Pons (tissue), 1 donor: ENCODE measurements around the gene OR2T11.
A peak's percentile ranks its signal among the peaks of the same experiment; 100 is the strongest.
"Not testable (repeated sequence)": the region's sequence is repeated elsewhere in the genome, so short reads cannot be mapped to it uniquely, and the experiment has no call there.

Experiments used
- DNase-seq: peaks from one replicate; pipeline ENCODE4 v3.0.0-alpha.2; 2016; ENCODE audit warnings: low spot score

Gene OR2T11, protein sequence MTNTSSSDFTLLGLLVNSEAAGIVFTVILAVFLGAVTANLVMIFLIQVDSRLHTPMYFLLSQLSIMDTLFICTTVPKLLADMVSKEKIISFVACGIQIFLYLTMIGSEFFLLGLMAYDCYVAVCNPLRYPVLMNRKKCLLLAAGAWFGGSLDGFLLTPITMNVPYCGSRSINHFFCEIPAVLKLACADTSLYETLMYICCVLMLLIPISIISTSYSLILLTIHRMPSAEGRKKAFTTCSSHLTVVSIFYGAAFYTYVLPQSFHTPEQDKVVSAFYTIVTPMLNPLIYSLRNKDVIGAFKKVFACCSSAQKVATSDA

DNA sequence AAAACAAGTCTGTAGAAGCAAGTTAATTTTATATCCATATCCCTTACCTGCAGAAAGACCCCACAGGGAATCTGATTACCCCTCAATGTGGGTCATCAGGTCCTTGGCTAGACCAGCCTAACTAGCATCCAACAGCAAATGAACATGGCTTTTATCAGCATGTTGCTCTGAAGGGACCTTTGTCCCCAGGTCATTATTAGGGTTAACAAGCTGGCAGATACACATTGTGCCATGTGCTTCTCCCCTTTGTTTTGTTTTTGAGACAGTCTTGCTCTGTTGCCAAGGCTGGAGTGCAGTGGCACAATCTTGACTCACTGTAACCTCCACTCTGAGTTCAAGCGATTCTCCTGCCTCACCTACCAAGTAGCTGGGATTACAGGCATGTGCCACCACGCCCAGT, at the start of gene OR2T11:
OR2T11 (minus strand) TSS at position 101 of the 400 bp plus-strand sequence. CDS start 7,963 bp downstream, outside the sequence.
- not testable (repeated sequence) for DNase-seq

DNA sequence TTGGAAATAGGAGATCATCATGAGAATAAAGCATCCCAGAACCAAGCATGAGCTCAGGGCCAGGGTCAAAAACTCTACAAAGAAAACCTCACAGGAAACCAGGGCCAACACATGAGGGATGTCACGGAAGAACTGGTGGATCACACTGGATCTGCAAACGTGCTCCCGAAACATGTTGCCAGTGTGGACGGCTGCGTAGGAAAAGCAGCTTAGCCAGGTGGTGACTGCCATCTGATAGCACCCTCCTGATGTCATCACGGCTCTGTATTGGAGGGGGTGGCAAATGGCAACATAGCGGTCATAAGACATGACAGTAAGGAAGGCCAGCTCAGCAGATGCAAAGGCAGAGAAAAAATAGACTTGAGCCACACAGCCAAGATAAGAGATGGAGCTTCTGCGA, 46.8 kb upstream of the OR2T11 start:
- DNase-seq: no peak

DNA sequence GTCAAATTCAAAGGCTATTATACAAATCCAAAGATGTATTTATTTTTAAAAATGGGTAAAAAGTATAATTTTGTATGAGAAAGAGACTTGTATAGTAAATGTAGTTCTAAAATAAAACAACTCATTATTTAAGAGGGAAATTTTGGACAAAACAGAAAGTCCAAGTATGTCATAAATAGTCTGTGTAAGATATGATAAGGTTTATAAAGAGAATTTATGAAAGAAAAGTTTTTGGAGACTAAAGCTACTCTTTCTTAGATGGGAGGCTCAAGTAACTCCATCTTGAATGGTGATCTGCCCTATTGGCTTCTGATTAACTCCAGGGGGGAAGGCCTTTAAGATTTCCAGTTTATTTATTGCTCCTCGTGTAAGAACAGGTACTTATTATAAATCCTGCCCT, 35.1 kb upstream of the OR2T11 start:
- DNase-seq: no peak

DNA sequence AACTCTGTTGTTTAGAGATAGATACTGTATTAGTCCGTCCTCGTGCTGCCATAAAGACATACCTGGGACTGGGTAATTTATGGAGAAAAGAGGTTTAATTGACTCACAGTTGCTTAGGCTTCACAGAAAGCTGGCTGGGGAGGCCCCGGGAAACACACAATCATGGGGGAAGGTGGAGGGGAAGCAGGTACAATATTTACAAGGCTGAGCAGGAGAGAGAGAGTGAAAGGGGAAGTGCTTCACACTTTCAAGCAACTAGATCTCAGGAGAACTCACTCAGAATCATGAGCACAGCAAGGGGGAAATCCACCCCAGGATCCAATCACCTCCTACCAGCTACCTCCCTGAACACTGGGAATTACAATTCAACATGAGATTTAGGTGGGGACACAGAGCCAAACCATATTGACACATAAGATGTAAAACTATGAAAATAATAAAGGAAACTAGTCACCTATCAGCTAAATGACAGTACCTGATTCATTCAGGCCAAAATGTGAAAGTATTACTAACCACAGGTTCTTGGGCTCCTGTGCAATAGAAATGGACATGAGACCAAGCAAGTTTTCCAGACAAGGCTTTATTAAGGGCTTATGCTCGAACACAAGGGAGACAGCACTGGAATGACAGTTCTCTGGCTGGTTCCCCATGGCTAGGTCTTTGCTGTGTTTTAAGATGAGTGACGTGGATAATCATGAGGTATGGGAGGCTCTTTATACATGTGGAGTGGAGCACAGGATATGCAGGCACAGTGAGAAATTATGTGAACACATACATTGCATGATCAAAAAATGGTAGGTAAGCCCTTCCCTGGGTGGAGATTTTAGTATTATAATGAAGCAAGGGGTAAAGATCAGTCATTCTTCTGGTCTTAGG, 28.8 kb upstream of the OR2T11 start:
- DNase-seq: not testable (repeated sequence)

DNA sequence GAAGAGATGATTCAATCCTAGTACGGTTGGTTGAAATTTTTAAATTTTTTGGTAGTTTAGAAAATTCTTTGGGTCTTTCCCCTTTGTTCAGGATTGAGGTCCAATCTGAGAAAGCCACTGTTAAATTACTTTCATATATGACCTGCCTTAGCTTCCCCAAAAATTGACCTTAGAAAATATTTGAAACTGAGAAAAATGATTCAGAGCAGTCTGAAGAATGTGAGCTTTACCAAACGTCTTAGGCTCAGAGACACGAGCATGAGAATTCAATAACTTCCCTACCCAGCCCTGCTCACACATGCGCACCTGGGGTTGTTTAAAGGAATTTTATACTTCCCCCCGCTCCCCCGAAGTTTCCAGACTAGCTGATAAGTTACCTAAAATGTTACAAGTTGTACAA, 21.9 kb upstream of the OR2T11 start:
- DNase-seq: not testable (repeated sequence)

DNA sequence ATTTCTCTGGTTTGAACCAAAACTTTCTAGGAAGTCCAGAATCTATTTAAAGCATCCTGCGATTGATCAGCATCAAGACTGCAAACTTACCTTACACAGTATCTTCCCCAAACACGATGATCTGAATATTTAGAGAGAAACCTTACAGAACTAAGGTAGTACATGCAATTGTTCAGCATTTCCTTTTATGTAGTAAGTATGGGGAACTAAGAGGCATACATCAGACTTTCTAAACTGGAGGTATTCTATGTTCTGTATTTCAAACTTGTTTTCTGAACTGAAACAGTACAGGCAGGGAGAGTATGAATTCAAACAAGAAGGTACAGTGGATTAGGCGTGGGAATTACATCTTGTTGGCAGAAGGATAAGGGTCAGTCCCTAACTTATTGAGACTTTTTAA, 20.5 kb upstream of the OR2T11 start, which contains the start of gene OR2T27:
OR2T27 (minus strand) TSS at position 175 of the 400 bp plus-strand sequence. CDS start 4,644 bp downstream, outside the sequence.
- DNase-seq: not testable (repeated sequence)

DNA sequence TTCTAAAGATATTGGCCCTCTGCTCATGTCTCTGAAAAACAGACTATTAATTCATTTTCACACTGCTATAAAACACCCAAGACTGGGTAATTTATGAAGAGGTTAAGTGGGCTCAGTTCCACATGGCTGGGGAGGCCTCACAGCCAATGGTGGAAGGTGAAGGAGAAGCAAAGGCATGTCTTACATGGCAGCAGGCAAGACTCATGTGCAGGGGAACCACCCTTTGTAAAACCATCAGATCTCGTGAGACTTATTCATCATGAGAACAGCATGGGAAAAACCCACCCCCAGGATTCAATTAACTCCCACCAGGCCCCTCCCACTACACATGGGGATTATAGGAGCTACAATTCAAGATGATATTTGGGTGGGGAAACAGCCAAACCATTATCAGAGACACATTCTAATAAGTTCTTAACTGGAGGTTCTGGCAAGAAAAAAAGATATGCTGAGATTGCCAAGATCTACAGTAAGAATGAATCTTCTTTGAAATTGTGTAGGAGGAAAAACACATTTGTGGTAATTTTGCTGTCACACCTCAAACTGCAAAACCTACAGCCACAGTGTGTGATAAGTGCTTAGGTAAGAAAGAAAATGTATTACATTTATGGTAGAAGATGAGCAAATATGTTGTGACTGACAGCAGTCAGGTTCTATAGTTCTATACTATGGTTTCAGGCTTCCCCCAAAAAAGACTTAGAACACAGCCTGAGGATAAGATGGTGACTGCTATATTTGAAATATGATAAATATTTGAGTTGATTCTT, 14.1 kb upstream of the OR2T11 start:
- DNase-seq: not testable (repeated sequence)

DNA sequence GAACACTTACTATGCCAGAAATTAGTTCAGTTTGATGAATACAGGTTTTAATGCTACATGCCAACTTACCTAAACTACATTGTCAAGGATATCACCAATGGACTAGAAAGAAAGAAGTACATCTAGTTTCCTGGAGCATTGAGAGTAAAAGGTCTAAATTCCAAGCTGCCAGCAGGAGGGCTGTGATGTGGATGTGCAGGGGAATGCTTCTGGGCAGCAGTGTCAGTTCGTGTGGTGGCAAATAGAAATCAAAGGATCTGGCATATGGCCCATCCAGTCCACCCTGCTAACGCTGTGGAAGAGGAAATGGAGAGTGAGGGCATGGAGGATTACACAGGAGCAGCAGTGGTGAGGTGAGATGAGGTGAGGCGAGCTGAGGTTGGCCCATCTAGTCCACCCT, 10.3 kb upstream of the OR2T11 start, which contains the start of gene OR2T35:
OR2T35 (minus strand) TSS at position 101 of the 400 bp plus-strand sequence. CDS start 6,020 bp downstream, outside the sequence.
- not testable (repeated sequence) for DNase-seq

DNA sequence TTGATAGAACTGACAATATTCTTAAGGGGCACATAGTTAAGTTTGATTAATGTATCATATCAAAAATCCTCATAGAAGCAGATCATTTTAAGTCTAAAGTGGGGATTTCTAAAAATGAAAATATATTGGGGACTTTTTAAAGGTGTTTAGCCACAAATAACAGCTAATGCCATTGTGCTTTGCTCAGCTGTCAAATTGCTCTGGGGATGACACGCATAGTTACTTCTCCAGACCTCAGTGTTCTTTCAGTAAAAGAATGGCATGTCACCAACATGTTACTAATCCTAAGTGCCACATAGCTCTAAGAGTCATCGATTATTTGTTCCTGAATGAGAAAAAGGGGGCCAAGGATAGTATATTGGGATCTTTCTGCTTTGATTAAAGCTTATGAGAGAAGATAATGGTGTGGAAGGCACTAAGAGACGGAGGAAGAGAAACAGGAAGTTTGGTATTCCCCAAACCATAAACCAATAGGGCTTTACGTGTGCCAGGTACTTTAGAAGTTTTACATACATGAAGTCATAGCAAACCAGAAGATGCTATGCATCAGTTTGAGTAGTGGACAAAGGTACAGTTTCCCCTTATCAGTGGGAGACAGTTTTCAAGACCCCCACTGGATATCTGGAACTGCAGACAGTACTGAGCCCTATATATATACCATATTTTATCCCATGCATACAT, 8.2 kb upstream of the OR2T11 start:
- not testable (repeated sequence) for DNase-seq

DNA sequence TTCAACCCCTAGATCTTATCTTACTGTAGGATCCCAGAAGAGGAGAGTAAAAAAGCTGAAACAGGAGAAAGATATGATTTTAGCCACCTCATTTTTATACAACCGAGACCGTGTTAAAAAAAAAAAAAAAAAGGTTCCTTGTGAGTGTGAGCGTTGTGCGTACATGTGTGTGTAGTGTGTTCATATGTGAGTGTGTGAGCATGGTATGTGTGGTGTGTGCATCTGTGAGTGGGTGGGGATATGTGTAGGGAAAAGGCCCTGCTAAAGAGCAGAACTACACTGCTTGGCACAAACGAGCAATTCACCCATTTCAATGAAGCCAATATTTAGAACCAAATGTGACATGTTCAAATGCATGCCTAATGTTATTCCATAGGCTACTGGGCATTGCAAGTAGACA, 6.7 kb upstream of the OR2T11 start:
- DNase-seq: not testable (repeated sequence)

DNA sequence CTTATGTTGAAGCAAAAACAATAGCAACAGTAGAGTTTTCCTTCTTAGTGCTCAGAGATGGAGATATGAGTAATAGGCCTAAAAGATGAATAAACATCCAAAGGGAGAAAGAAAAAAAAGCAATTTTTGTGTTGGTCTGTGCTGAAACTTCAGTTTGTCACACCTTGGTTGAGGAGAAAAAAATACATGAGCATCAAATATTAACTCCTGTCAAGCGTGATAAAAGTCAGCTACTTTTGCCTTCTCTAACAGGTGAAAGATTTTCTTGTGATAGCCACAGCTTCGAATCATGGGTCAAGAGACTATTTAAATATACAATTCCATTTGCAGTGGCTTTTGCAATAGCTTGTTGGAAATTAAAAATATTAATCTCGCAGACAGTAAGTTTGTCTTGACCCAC, 6.0 kb upstream of the OR2T11 start:
- DNase-seq: not testable (repeated sequence)

DNA sequence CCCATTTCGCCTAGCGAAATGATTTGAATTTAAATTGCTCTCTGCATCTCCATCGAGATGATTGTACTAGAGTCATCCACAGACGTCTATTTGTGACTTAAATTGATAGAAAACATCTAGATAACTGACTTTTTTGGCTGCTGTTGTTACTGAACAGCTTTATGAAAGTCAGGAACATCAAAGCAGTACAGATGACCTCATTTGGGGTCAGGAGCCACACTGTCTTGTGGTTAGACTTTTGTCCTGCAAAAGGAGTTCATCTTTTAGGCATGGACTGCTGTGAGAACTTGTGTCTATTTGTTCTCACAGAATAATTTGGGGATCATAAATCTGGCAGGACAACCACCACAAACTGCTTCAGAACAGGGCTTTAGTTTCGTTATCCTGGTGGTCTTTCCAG, 4.8 kb upstream of the OR2T11 start:
- DNase-seq: not testable (repeated sequence)

DNA sequence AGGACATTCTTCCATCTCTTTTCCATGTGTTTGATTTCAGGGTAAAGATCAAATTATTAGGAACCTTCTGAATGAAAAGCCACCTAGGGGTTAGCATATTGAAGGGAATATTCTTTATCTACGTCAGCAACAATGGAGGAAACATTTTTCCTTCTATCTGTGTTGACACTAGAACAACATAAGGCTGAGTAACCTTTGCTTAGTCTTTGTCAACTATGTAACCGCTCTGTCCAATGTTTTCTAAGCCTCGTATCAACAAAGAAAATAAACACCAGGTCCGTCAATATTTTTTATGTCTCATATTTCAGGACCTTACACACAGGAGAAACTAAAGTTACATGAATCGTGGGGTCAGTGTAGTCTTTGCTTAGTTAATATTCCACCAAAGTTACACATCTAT, 1.7 kb upstream of the OR2T11 start:
- not testable (repeated sequence) for DNase-seq

DNA sequence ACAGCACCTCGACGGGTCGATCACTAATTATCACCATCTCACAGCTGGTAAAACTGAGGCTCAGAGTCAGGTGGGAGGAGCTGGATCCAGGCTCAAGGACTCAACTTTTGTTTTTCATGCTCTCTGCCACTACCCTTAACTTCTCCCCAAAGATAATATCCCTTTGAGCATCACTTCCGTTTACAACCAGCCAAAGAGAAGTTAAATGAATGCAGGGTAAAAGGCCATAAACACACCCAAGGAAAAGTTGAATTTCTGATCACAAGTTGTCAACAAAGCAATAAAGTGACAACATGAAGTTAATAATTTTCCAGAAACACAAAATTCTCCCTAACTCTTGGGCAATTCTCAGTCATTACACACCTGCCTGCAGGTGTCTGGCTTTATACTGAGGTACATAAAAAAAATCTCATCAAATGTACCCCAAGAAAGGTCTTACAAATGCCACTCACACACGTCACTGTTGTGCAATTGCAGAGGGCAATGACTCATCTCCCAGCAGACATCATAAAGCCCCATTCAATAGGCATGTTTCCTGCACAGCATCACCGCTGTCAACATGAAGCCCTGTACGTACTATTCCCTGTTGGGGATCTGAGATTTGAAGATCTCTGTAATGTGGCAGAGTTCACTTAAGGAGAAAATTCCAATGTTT, 3.4 kb downstream of the OR2T11 start:
- no peak for DNase-seq

DNA sequence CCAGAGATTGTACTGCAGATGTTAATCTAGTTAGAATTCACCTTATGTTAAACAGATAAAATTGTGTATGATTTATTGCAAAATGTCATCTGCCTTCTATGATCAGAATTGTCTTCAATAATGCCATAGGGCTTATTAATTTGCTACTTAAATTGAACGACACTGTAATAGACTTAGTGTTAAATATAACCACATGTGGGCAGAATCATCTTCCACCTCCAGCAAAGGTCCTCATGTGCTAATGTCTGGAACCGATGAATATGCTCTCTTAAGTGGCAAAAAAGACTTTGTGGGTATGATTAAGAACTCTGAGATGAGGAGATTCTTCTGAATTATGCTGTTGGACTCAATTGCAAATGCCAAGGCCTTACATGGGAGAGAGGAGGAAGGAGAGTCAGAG, 4.3 kb downstream of the OR2T11 start:
- no peak for DNase-seq

DNA sequence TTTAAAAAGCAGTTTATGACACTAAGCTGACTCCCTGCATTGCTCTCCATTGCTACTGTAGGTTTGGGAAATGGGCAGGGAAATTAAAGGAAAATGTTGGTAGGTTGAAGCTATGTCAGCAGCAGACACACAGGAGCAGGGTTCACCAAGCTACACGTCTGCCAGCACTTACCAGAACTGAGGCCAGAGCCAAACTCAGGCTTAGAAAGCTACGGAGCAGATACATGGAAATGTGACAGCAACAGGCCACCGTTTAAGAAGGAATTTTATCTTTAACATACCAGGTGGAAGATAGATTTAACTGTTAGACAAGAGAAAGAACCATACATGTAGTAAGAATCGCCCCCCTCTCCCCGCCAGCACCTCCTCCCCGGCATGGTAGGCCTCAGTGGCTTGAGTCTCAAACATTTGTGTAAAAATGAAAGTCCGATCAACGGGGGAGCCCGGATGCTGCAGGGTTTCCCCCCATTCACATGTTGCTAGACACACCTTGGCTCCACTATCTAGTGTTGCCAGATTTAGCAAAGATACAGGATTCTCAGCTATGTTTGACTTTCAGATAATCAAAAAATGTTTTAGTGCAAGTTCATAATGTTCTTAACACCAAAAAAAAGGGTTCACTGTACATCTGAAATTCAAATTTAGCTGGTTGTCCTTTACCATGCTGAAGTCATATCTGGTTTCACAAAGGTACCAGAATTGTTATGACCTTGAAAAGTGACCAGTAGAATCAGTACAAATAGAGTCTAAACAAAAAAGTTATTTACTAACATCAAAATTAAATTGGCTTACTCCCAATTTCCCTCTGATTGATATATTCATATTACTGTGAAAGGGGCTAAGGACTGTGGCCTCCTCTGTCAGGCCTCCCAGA, 6.7 kb downstream of the OR2T11 start:
- DNase-seq: no peak

DNA sequence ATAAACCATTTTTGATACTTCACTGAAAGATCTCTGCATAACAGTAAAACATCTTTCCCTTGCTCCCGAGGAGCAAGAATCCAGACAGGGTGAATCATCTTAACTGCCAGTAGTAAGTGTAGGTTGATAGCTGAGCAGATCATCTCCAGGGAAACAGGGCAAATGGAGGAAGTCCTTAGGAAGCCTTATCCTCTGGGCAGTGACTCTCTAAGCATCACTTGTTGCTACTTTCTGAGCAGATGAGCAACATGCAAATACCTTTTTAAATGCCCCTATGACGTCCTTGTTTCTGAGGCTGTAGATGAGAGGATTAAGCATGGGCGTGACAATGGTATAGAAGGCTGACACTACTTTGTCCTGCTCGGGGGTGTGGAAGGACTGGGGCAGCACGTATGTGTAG, 8.9 kb downstream of the OR2T11 start:
- no peak for DNase-seq

DNA sequence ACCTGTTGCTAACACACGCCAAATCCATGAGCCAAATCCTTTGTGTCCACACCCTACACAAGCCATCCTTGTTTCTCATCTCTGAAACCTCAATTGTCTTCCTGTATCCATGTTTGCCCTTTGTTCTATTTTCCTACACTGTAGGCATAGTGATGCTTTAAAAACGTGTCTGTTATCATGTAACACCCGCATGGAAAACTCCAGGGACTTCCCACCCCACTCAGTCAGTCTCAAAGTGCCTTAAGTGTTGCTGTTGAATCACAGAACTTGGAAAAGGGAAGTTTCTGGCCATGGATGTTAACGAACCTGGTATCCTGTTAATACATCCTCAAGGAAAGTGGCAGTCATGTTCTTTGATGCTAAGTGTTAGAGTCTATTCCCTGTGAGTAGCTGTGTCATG, 9.7 kb downstream of the OR2T11 start:
- no peak for DNase-seq

DNA sequence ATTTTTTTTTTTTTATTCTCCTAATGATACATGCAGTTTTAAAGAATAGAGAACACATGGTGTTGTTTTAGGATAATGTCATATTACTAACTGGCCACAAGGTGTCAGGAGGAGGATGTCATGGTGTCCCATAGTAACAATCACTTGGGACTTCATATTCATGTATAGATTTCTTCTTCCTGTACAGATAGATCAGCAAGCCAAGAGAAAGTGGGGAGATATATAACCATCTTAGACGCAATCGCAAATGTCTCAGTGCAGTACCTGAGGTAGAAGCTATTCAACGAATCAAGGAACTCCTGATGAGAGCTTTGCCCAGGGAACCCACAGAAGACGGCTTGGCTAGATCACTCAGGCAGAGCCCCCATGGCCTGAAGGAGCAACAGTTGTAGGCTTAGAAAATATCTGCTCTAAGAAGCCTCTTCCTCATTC, 12.3 kb downstream of the OR2T11 start:
- peak; percentile 42 for DNase-seq

DNA sequence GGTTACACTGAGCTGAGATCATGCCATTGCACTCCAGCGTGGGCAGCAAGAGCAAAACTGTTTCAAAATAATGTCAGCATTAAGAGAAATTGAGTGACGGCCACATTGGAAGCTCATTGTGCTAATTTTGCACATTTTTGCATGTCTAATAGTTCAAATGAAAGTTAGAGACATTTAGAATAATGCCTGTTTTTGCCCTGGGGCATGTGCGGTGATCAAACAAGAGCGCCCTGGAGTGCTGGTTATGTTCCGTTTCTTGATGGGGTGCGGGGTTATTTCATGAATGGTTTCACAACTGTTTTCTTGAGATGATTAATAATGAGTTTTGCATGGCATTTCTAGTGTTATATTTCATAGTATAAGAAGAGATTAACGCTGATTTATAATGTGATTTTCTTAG, 13.1 kb downstream of the OR2T11 start:
- DNase-seq: no peak
